Left lung (tissue), 10 donors: ENCODE results near the gene INPP5D. TPM values are rescaled to one million over a fixed set of nuclear protein-coding genes. Genes with fewer than 3 reads are reported as not detected.

Experiments
- ATAC-seq: fragments of 200-7000 bp; cut with Tn5 transposase; one replicate; pipeline ENCODE4 v1.9.1; 2020; ENCODE audit warnings: moderate library complexity
- DNase-seq, 4 donors: peaks; one replicate each; pipeline ENCODE4 v3.0.0-alpha.2; 2013 to 2020
- H3K27ac ChIP-seq, 2 donors: fragments of 200-600 bp; sonication (generic) in 1 of 2; one replicate each; pipeline versions ENCODE4 v1.5.0 to v1.8.0; 2020 to 2021
- H3K27me3 ChIP-seq, 2 donors: fragments of 200-600 bp; sonication (generic) in 1 of 2; one replicate each; pipeline versions ENCODE4 v1.5.0 to v1.8.0; 2020 to 2021
- H3K36me3 ChIP-seq, 2 donors: fragments of 200-600 bp; sonication (generic) in 1 of 2; one replicate each; pipeline versions ENCODE4 v1.5.0 to v1.8.0; 2020 to 2021
- H3K4me1 ChIP-seq, 2 donors: fragments of 200-600 bp; one replicate each; pipeline ENCODE4 v1.8.0; 2021
- H3K4me3 ChIP-seq, 2 donors: fragments of 200-600 bp; sonication (generic) in 1 of 2; one replicate each; pipeline versions ENCODE4 v1.5.0 to v1.8.0; 2020 to 2021; ENCODE audit warnings: mild to moderate bottlenecking in 1 of 2
- H3K9me3 ChIP-seq, 2 donors: fragments of 200-600 bp; sonication (generic) in 1 of 2; one replicate each; pipeline versions ENCODE4 v1.5.0 to v1.8.0; 2020 to 2021
- CTCF ChIP-seq, 2 donors: fragments of 200-600 bp; sonication (generic) in 1 of 2; IDR thresholded peaks; one replicate each; pipeline versions ENCODE4 v1.5.0 to v1.8.0; 2021; ENCODE audit warnings: antibody characterized with exemption in 2 of 2
- intact Hi-C, 2 donors: fragments of 100-400 bp; cut with DNase I; formaldehyde crosslinking; loops; one replicate each; pipeline versions ENCODE4 v1.11.2 to v1.14.2; 2022
- polyA plus RNA-seq, 6 donors: library from polyadenylated mRNA; unstranded; fragments of 120-200 nt; gene quantifications; one replicate each; pipeline ENCODE4 v1.2.1, GENCODE V29; 2013; ENCODE audit not compliant: insufficient read length in 6 of 6
- total RNA-seq, 2 donors: library from RNA; stranded (reverse); fragmentation: NEBNext Ultra II Directional; extraction: Animal tissue kit (Norgen Biotek cat#: 25700); gene quantifications; one replicate each; pipeline ENCODE4 v1.2.1, GENCODE V29; 2021
- donor health status: DM: no; HTN: yes; CAD: no.
- donor health status: DM: no; HTN: no; CAD: no.

The INPP5D gene
- total and polyA plus RNA-seq, 8 donors = 10.8 to 40.5 (median 15.0) TPM

GRCh38 chr2:233061591-233062450 lies 1.7 kb downstream of the INPP5D start:
- Histone ChIP-seq H3K27ac (peak overlapping the region; percentile 81 to 91), H3K4me3 (peak overlapping the region; percentile 19 to 55), H3K36me3 (no peaks in the 10 kb centered on the region), H3K4me1 (peaks cover 0 to 68% of the 10 kb centered on the region in 2 donors), H3K9me3 (no peaks in the 10 kb centered on the region), H3K27me3 (no peaks in the 10 kb centered on the region)
- peak; percentile 61 to 90 (median 72) for DNase-seq
- intact Hi-C loops = no loop called here
- peak; percentile 44 for ATAC-seq
- peak in 1 of 2 donors; percentile 40 for TF ChIP-seq CTCF (IDR thresholded peaks at IDR 0.05)

- Histone ChIP-seq H3K4me1 (peaks cover 0 to 72% of the 10 kb centered on the region in 2 donors), H3K4me3 (peak overlapping the region in 1 of 2 donors; percentile 55), H3K27me3 (no peaks in the 10 kb centered on the region), H3K27ac (peak overlapping the region; percentile 81 to 91), H3K9me3 (no peaks in the 10 kb centered on the region), H3K36me3 (no peaks in the 10 kb centered on the region)
- peak; percentile 8 for ATAC-seq
- intact Hi-C loops = no loop called here
- no peak for DNase-seq
- no peak for TF ChIP-seq CTCF (IDR thresholded peaks at IDR 0.05)
Measured at GRCh38 chr2:233062451-233062850, 2.3 kb downstream of the INPP5D start.

- DNase-seq (no peak), ATAC-seq (no peak)
- no peak for TF ChIP-seq CTCF (IDR thresholded peaks at IDR 0.05)
- H3K27ac ChIP-seq = peak overlapping the region in 1 of 2 donors; percentile 91
- H3K4me3 ChIP-seq = peak overlapping the region in 1 of 2 donors; percentile 55
- peaks cover 0 to 77% of the 10 kb centered on the region in 2 donors for H3K4me1 ChIP-seq
- intact Hi-C loops = no loop called here
- H3K27me3 ChIP-seq = no peaks in the 10 kb centered on the region
- H3K9me3 ChIP-seq = no peaks in the 10 kb centered on the region
- no peaks in the 10 kb centered on the region for H3K36me3 ChIP-seq
Measured at GRCh38 chr2:233062946-233063268, 2.8 kb downstream of the INPP5D start.

- H3K27me3 ChIP-seq = no peaks in the 10 kb centered on the region
- DNase-seq (no peak), ATAC-seq (no peak)
- H3K36me3 ChIP-seq = no peaks in the 10 kb centered on the region
- TF ChIP-seq CTCF (IDR thresholded peaks at IDR 0.05) = no peak
- H3K9me3 ChIP-seq = no peaks in the 10 kb centered on the region
- peak overlapping the region in 1 of 2 donors; percentile 55 for H3K4me3 ChIP-seq
- peak overlapping the region in 1 of 2 donors; percentile 91 for H3K27ac ChIP-seq
- intact Hi-C loops = no loop called here
- peaks cover 0 to 82% of the 10 kb centered on the region in 2 donors for H3K4me1 ChIP-seq
Measured at GRCh38 chr2:233063269-233063975, 3.3 kb downstream of the INPP5D start.

- Histone ChIP-seq H3K4me3 (no peak overlapping the region), H3K4me1 (peaks cover 0 to 84% of the 10 kb centered on the region in 2 donors), H3K36me3 (no peaks in the 10 kb centered on the region), H3K27me3 (no peaks in the 10 kb centered on the region), H3K27ac (peak overlapping the region in 1 of 2 donors; percentile 53), H3K9me3 (no peaks in the 10 kb centered on the region)
- intact Hi-C loops = no loop called here
- ATAC-seq = no peak
- no peak for TF ChIP-seq CTCF (IDR thresholded peaks at IDR 0.05)
- DNase-seq = peak in 1 of 4 donors; percentile 72
Measured at GRCh38 chr2:233063976-233064411, 3.9 kb downstream of the INPP5D start.
